Amniotic stem cell (primary cell): ENCODE results near the gene ZNF197.
A peak's percentile ranks its signal among the peaks of the same experiment; 100 is the strongest.
"Not testable (repeated sequence)": the region's sequence is repeated elsewhere in the genome, so short reads cannot be mapped to it uniquely, and the experiment has no call there.

Experiments
- DNase-seq: peaks from one replicate; lab custom pipeline; 2025; lab: John Stamatoyannopoulos, UW

Gene ZNF197

DNA sequence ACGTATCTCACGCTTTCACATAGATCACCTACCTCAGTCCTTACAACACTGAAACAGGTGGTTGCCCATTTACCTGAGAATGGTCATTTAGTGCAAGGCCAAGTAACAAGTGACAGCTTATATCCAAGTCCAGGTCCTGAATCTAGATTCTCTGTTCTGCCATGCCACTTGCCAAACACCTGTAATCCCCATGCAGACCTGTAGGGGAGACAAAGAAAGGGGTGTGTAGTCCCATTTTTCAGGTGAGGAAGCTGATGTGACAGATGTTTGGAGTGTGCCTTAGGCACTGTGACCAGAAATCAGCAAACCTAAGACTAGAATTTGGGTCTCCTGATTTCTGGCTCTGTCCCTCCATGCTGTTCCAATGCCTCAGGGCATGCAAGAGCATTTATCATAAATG lies 36.4 kb downstream of the ZNF197 start:
- DNase-seq = no peak

DNA sequence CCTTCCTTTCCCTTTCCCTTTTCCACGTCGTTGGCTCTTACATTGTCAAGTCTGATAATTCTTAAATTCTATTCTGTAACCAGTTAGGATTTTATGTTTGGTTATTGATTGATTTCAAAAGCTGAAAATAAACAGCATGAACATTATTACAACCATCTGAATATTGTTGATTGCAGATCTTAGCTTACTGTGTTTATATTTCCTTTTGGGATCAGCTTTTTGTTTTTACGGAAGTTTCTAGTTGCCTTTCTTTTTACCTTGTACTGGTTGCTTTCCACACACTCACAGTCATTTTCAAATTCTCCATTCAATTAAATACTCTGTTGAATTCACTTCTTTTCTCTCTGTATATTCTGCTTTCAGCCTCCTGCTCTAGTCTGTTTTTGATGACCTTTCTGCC lies 40.3 kb downstream of the ZNF197 start:
- no peak for DNase-seq

DNA sequence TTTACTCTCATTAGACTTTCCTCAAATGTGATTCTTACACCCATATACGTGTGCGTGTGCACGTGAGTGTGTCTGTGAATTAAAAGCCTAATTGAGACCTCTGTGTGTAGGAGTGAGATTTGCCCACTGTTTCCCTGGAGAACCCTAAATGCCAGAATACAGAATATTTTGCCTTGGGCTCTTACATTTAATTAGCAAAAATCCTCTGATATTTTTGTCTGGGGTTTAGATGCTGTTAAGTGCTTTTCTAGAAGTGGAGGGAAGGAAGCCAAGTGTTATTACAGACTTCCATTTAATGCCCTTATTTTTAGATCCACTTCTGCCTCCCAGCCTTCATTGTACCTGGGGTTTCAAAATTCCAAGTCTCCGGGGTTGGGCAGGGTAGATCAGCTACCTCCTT lies 41.5 kb downstream of the ZNF197 start:
- DNase-seq = no peak

DNA sequence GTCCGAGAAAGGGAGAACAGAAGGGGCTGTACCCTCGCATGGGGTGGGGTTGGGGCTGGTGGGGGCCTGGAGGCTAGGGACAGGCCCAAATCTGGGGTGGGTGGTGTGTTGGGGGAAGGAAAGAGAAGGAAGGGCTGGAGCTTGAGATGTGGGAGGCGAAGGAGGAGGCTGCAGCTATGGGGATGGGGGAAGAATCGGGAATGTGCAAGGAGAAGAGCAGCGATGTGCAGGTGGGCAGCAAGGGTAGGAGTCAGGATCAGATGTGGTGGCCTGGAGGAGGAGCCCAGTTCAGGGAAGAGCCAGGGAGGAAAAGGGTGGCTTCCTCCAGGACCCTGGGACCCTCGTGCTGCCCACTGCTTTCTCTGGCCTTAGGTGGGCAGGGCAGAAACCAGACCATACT lies 44.9 kb downstream of the ZNF197 start:
- no peak for DNase-seq

DNA sequence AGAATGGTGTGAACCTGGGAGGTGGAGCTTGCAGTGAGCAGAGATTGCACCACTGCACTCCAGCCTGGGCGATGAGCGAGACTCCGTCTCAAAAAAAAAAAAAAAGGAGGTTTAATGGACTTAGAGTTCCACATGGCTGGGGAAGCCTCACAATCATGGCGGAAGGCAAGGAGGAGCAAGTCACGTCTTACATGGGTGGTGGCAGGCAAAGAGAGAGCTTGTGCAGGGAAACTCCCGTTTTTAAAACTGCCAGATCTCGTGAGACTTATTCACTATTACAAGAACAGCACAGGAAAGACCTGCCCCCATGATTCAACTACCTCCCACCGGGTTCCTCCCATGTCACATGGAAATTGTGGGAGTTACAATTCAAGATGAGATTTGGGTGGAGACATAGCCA lies 48.6 kb downstream of the ZNF197 start:
- not testable (repeated sequence) for DNase-seq

DNA sequence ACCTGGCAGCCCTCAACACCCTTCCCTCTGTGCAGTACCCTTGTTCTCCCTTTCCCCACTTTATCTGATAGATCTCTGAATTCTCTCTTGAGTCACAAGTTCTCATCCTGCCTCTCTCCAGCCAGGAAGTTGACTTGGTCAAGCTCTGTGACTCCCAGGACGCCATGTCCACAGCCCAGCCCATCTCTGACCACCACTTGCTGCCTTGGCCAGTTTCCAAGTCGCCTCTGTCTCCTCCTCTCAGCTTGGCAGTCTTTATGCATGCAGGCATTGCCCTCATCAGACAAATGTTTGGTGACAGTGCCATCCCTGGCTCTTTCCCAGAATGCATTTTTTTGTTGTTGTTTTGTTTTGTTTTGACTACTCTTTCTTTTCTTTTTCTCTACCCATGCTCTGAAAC lies 49.4 kb downstream of the ZNF197 start:
- no peak for DNase-seq

DNA sequence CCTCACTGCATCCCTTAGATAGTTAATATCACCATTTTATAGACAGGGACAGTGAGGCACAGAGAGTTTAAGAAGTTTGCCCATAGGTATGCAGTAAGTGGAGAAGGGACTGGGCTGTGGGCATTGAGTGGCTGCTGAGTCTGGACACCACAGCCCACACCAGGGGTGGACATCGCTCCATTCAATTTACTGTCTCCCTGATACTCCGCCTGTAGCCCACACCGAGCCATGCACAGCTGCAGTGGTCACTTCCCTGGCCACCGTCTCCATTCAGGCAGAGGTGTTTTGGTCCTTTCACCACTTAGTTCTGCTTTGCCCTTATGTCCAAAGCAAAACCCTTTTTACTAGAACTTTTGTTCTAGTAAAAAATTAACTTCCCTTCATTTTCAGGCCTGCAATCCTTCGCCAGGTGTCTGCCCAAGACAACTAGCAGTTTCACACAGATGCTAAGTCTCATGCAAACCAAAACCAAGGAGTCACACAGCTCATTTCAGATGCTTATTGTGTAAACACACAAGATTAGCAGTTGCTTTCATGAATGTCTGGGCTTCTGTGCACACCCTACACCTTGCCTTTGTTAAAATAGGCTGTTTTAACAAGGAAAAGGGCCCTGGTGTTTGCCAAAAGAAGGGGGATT lies 53.8 kb downstream of the ZNF197 start:
- no peak for DNase-seq

DNA sequence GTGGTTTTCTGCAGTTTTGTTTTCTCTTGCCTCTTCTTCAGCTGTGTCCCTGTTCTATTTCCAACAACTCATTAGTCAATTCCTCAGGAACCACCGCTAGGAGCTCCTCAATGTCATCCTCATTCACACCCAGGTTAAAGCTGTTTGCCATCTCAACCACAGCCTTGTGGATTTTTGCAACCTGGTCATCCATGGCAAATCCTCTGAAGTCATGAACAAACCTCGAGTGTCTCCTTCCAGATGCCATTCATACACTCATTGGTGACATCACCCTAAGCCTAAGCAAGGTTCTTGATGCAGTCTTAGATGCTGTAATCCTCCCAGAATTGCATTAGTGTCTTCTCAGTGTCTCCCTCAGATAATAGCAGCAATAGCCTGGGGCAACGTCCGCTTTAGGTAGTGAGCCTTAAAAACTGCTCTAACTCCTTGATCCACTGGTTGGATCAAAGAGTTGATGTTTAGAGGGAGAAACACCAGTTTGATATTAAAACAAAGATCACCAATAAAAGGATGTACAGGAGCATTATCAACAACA lies 56.2 kb downstream of the ZNF197 start:
- no peak for DNase-seq

DNA sequence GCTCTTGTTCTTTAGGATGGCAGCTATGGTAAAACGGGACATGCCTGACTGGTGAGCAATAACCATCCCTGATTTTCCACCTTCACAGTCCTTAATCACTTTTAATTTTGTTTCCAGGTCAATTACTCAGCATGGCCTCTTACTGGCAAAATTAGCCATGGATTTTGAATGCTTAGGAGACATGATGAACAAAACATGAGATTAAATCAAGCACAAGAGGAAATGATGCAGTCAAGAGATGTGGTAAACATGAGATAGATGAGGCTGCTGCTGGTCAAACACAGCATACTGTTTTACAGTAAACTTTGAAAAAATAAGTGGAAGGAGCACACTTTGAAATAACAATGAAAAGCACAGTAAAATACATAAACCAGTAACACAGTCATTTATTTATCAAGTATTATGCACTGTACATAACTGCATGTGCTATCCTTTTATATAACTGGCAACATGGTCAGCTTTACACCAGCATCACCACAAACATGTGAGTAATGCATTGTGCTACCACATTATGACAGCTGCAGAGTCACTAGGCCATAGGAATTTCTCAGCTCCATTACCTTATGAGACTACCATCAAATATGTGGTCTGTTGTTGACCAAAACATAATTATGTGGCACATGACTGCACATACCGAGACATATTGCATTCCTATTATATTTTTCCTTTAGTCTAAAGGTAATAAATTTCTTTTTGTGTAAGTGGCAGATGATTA lies 57.5 kb downstream of the ZNF197 start:
- DNase-seq = no peak

DNA sequence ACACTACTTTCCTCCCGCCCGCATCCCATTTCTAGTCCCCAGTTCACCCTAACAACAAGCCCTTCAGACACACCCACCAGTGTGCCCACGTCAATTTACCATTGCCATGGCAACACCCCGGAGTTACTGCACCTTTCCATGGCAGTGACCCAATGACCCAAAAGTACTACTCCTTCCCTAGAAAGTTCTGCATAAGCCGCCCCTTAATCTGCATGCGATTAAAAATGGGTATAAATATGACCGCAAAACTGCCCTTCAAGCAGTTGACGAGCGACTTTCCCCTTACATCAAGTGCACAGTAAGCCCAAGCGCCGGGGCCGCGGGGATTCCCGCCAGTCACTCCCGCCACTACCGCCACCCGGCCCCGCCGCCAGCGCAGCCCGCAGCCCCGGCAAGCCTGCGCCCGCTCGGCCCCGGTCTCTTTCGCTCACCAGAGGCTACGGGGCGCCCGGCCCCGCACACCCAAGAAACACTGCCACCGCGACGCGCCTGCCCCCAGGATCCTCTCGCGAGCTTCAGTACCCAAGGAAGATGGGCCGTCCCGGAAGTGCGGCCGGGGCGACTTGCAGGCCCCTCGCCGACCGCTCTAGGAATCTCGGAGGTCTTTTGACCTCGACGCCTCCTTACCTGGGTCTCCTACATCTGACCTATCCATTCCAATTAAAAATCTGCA lies 60.4 kb downstream of the ZNF197 start:
- peak; percentile 7 for DNase-seq

DNA sequence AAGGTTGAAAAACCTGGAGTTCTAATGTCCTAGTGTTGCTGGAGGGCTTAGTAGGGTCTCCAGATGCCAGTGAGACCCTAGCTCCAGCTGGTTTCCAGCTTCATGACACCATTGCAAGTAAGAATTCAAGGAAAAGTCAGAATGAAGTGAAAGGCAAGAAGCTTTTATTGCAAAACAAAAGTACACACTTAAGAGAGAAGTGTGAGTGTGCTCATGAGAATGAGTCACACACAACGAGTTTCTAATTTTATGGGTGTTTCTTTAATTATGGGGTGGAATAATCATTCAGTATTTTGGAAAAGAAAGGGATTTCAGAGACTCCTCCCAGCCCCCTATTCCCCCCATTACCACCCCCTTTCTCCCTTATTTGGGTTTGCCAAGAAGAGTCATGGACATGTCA lies 63.1 kb downstream of the ZNF197 start:
- no peak for DNase-seq
